Stimulated activated CD4-positive, alpha-beta T cell treated with anti-CD3 and anti-CD28 coated beads, Interleukin-12 subunit alpha, Interleukin-12 subunit beta, amount 100 ng/mL, for 48 hours (primary cell): Measurements from ENCODE around the gene PPIF.

ENCODE experiments used
- DNase-seq, 3 donors: peaks; one replicate each; pipeline ENCODE4 v3.0.0-alpha.2; 2020; ENCODE audit warnings: low read depth in 2 of 3, low spot score in 1 of 3

PPIF gene

DNA sequence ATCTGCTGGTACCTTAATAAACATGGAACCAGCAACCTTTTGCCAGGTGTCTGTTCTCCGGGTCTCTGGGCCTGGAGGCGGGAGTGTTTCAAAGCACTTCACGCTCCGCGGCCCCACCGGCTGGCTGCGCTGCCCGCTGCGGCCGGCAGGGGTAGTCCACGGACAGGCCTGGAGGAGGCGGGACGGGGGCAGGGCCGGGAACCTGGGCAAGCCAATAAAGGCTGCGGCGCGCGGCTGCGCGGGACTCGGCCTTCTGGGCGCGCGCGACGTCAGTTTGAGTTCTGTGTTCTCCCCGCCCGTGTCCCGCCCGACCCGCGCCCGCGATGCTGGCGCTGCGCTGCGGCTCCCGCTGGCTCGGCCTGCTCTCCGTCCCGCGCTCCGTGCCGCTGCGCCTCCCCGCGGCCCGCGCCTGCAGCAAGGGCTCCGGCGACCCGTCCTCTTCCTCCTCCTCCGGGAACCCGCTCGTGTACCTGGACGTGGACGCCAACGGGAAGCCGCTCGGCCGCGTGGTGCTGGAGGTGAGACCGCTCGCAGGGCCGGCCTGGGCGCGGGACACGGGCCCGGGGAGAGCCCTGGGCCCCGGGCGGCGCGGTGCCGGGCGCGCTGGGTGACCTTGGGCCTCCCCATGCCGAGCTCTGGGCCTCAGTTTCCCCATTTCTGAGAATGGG is at the start of gene PPIF:
TSS of gene PPIF (plus strand) at position 244 of the 668 bp plus-strand sequence. CDS start at position 324, 80 bp downstream.
- peak; percentile 91 to 96 (median 94) for DNase-seq

DNA sequence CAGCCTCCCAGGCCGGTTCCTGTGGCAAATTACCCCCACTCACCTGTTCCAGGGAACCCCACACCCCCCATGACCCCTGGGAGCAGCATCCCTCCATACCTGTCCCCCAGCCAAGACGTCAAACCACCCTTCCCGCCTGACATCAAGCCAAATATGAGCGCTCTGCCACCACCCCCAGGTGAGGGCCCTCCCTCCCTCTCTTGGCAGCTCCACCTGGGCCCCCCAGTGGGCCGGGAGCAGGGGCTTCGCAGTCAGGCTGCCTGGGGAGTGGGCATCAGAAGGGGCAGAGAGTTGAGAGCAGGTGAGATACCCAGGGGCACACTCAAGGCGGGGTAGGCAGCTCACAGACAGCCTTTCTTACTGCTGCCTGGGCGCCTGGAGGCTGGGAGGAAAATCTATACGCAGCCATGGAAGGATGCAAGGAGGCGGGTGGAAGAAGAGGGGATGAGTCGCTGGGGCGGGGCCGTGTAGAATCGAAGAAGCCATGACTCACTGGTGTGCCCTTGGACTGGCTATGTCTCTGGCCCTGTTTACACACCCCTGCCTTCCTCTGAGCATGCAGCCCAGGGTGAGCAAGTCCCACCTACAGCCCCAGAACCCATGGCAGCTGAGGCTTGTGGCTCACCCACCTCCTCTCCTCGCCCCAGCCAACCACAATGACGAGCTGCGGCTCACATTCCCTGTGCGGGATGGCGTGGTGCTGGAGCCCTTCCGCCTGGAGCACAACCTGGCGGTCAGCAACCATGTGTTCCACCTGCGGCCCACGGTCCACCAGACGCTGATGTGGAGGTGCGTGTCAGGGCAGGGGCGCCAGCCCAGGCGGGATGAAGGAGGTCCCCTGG is 48.6 kb upstream of the PPIF start:
- DNase-seq = peak in 1 of 3 donors; percentile 56

DNA sequence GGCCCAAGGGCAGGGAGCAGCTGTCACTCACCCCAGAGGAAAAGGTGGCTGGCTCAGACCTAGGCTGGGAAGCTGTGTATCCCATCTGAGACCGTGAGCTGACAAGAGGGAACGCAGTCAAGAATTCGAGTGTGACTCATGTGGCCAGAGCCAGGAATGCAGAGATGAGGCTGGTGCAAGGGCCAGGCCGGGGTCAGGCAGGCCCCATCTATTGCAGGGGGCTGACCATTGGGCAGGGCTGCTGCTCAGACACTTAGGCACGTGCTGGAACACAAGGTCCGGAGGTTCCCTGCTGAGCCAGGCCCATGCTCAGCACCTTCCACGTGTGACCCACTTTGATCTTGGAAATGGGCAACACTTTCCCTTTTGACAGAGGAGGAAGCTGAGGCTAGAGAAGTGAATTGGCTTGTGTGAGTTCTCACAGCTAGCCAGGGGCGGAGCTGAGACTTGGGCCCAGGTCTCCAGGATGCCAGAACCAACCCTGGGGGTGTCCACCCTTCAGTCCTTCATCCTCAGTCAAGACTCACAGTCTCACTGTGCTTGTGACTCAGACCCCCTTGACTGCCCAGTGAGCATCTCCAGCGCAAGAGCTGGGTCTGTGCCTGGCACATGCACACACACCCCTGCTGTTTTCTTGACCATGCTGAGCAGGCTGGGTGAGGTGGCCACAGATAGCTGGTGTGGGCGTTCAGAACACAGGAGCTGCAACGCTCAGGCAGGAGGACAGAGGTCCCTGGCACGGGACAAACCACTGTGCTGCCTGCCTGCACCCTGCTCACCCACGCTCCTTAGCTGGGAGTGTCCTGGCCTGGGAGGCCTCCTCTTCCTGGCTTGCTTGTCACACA is 47.6 kb upstream of the PPIF start:
- no peak for DNase-seq

DNA sequence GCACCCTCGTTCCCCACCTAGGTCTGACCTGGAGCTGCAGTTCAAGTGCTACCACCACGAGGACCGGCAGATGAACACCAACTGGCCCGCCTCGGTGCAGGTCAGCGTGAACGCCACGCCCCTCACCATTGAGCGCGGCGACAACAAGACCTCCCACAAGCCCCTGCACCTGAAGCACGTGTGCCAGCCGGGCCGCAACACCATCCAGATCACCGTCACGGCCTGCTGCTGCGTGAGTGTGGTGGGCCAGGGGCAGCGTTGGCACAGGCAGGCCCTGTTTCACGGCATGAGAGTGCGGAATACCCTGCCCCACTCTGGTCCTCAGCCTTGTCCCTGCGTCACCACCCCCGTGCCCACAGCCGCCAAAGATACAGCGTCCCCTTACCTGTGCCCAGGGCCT is 46.6 kb upstream of the PPIF start:
- DNase-seq = no peak

DNA sequence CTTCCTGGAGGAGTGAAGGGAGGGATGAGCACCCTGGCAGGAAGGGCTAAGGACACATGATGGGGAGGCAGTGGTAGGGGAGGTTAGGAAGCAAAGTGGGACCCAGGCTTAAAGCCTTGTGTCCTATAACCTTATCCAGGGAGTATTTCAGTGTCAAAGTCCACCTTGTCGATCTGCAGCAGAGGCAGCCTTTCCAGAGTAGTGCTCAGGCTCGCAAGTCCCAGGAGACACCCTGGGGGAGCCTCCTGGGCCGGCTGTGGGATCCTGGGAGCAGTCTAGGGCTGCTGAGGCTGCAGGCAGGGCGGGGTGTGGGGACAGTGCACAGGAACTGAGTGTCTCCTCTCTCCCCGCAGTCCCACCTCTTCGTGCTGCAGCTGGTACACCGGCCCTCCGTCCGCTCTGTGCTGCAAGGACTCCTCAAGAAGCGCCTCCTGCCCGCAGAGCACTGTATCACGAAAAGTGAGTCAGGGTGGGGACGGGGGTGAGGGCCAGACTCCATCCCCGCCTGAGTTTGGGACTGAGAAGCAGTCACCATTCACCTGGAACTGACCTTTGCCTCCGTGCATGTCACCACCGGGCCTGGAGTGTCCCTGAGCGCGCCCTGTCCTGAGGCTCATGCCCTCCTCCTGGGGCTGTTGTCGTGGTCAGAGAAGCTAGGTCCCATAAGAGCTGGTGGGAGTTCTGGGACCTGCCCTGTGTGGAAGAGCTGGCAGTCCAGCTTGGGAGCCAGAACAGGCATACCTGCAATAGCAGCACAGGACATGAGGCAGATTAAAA is 45.3 kb upstream of the PPIF start:
- no peak for DNase-seq

DNA sequence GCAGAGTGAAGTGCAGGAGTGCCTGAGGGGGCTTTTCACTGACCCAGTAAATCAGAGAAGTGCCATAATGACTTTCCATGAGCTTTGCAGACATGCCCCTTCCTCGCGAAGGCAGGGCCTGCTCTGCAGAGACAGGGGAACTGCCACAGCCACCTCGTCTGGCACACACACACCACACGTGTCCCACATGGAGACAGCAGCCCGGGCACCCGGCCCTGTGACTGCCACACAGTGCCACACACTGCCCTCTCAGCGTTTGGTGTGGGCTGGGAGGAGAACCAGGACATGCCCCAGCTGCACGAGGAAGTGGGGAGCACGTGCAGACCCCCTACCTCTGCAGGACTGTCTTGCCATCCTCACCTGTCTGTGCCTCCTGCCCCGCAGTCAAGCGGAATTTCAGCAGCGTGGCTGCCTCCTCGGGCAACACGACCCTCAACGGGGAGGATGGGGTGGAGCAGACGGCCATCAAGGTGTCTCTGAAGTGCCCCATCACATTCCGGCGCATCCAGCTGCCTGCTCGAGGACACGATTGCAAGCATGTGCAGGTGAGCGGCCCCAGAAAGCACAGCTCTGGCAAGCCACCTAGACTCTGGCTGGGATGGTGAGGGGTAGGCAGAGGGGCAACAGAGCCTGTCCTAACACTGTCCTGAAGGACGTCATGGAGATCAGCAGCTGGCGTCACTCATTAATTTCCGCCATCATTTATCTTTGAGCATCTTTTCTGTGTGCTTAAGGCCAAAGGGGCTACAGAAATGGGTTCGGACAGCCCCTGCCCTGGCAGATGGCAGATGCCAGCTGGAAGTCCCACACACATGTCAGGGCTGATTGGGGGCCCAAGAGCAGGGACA is 43.4 kb upstream of the PPIF start:
- no peak for DNase-seq

DNA sequence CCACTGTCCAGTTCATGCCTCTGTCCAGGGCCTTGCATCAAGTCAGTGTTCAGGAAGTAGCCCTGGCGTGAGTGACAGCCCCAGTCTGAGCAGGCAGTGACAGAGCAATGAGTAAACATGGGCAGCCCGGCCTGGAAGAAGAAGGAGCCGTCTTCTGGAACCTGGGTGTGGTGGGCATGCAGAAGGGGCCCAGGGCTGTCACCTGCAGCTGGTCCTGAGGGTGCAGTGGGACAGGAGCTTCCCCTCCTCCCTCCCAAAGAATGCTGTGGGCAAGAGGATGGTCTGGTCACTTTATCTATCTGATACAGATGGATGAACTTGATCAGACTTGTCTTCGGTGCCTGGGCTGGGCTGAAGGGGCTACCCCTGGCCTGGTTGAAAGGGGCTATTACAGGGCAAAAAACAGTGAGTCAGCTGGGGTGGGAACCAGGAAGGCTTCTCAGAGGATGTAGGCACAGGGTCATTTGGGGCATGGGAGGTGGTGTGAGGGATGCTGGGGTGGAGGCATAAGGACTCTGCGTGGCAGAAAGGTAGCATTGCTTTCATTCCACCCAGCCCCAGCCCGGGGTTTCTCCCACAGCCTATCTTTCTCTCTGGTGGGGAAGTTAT is 42.7 kb upstream of the PPIF start:
- DNase-seq = no peak

DNA sequence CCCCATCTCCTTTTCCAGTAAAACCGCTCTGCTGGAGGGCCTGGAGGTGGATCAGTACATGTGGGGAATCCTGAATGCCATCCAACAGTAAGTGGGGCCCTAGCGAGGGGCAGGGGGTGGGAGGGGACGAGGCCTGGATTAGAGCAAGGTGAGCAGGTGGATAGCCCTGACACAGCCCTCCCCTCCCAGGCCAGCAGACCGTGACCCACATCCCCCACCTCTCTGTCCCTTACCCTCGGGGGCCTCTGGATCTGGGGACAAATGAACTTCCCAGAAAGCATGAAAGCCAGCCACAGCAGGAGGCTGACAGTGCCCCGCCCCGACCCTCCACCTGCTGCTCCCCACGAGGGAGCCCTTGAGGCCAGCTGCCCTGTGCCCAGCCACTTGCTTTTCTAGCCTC is 41.8 kb upstream of the PPIF start:
- no peak for DNase-seq

DNA sequence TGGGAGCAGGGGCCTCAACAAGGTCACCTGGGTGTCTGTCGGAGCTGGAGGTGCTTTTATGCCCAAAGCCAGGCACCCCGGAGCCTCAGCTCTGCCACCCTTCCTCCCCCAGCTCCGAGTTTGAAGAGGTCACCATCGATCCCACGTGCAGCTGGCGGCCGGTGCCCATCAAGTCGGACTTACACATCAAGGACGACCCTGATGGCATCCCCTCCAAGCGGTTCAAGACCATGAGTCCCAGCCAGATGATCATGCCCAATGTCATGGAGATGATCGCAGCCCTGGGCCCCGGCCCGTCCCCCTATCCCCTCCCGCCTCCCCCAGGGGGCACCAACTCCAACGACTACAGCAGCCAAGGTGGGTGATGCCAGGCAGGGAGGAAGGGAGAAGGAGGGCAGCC is 41.3 kb upstream of the PPIF start:
- no peak for DNase-seq

DNA sequence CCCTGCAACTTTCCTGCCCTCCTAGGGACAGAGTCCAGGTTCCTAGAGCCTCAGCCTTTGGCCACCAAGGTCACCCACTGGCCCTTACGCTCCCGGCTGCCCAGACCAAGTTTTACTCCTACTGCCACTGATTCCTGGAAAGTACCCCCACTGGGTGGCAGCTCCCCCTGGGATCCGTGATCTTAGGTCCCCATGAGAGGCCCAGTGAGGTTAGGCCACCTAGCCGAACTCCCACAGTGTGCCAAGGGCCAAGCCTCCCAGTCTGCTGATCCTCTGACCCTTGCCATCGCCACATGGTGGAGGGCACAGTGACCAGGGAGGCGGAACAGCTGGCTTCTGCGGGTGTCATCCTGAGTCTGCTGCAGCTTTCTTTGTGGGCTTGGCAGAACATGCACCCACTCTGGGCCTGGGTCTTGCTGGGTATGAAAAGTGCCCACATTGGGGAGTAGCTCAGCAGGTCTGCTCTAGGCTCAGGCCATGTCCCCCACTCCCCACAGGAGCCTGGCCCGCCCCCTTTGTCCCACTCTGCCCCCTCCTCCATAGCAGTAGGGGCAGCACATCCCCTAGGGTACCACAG is 40.5 kb upstream of the PPIF start:
- no peak for DNase-seq

DNA sequence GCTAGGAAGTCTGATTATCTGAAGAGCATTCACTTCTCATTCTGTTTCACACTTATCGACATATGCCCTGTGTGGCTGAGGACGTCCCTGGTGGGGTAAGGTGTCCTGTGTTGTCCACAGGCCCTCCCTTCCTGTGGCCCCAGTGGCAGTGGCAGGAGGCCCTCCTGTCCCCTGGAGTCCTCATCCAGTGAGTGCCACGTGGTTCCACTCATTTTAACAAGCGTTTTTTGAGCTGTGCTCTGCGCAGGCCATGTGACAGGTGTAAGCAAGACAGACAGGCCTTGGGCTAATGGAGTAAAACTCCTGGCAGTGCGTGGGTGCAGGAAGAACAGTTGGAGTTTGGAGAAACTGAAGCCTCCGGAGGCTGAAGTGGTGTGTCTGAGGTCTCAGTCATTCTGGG is 39.3 kb upstream of the PPIF start:
- DNase-seq = no peak

DNA sequence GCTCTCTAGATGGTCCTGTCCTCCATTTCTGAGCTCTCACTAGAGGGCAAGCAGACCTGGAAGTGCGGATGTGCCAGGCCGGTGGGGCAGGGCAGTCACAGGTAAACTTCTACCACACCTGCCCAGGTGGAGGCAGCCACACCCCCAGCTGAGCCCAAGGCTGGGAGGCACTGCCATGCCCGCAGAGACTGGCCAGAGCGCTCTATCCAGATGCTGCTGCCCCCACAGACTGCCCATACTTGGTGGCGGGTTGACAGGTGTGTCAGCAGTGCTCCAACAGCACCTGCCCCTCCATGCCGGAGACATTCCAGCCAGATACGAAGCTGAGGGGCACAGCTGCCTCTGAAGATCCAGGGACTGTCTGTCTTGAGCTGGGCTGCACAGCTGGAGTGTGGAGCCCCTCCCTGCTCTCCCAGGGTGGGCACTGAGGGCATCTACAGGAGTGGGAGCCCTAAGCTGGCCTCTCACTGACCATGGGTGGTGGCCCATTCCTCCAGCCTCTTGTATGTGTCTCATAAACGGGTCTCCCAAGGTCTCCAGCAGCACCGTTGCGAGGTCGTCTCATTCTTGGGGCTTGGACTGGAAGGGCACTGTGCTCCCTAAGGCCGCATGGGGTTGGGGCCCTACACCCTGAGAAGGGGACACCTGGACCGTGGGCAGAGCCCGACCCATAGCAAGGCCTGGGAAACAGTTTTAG is 38.2 kb upstream of the PPIF start:
- DNase-seq = no peak

DNA sequence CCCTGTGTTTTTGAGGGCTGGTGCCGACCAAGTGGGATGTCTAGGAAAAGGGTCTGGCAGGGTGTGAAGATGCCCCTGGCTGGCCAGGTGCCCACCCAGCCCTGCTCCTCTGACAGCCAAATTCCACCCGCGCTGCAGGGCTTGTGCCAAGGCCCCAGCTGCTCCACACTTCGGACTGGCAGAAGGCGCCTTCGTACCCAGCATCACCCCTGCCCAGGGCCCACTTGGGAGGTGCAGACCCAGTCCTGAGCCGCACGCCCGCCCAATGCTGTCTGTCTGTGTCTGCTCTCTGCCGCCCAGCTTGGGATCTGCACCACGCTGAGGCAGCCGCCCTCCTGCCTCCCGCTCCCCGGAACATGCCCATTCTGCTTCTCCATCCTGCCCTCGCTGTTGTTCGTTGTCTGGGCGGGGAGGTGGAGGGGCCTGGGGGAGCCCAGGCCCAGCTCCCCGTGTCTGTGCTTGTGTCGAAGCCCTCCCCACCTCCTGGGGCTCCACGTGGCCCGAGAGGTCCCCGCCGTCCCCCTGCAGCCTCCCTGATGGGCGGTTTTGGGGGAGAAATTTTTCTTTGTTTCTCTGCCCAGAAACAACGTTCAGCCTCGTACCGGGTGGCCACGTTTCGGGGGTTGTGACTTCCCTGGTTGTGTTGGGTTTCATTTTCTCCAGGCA is 36.9 kb upstream of the PPIF start:
- no peak for DNase-seq

DNA sequence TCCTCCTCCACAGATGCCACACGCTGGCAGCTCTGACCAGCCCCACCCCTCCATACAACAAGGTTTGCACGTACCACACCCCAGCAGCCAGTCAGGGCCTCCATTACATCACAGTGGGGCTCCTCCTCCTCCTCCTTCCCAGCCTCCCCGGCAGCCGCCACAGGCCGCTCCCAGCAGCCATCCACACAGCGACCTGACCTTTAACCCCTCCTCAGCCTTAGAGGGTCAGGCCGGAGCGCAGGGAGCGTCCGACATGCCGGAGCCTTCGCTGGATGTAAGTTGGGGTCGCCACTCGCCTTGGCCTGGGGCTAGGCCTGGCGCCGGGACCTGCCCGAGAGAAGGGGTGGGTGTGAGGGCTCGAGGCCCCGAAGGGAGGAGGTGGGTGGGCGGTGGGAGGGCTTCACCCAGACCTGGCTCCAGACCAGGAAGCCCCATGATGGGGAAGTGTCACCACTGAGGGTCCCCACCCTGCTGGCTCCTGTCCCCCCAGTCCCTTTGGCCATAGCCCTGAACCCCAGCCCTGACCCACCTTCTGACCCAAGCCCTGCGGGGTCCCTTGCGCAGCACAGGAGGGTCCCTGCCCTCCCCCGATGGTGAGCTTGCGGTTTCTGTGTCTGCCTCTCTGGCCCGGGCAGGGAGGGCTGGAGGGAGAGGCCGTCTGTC is 36.2 kb upstream of the PPIF start:
- no peak for DNase-seq

DNA sequence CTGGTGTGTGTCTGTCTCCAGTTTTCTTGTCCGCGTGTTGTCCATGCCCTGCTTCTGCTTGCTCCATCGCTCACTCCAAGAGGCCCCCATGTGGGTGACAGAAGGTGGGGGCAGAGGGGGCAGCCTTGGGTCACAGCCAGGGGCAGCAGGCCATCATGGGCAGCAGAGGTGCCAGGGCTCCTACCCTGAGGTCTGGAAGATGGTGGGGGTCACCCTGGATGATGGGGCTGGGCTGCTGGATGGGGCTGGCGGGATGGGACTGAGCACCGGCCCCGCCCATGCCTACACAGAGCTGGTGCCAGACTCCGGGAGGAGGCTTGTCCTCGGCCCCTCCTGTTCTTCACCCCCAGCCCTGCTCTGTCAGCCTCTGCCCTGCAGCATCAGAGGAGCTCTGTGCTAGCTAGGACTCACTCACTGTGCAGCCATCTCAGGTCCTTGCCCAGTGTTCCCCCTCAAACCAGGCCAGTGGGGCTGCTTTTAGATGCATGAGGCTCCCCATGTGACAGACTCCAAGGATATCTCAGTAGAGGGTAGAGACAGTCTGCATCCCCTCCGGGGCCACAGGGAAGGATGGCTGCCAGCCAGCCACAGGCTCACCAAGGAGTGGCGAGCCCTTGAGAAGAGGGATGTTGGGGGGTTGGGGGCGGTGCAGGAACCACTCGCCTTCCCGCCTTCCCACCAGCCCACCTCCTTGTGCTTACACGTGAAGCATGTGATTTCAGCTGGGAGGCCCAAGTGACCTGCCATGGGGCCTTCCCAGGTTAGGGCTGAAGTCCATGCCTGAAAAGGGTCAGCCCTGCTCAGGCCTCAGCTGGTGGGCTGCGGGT is 35.5 kb upstream of the PPIF start:
- DNase-seq = no peak

DNA sequence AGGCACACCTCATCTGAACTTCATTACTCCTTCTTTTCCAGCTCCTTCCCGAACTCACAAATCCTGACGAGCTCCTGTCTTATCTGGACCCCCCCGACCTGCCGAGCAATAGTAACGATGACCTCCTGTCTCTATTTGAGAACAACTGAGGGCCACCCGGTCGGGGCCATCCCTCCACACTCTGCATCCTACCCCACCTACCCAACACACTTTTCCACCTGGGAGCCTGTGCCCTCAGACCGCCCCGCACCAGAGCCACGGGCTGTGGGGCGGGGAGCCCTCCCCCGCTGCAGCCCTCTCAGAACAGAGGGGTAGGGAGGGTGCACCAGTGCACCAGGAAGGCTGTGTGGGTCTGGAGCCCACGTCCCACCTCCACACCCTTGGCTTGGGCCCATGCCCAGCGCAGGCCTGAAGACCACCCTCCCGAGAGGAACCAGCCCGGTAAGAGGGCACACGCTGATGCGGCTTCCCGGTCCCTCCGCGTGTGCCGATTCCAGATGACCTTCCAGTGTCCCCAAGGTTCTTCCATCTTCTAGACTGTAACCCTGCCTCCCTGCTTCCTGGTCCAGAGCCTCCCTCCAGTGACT is 34.6 kb upstream of the PPIF start:
- no peak for DNase-seq
